GM12801 (cell line): ENCODE measurements around the gene SLC30A7.

Experiments
- CTCF ChIP-seq: IDR thresholded peaks from one replicate; pipeline ENCODE4 v1.5.1; 2011; ENCODE audit warnings: control low read depth; ENCODE audit not compliant: insufficient read length; ENCODE audit errors: extremely low read depth

Gene SLC30A7

GRCh38 chr1:100866041-100866900 lies 29.6 kb upstream of the SLC30A7 start:
- TF ChIP-seq CTCF: no peak

GRCh38 chr1:100866901-100867206 lies 29.0 kb upstream of the SLC30A7 start:
- TF ChIP-seq CTCF: no peak

GRCh38 chr1:100868364-100868995 lies 27.4 kb upstream of the SLC30A7 start:
- TF ChIP-seq CTCF: no peak

- no peak for TF ChIP-seq CTCF
Observed at GRCh38 chr1:100869996-100870395, 25.9 kb upstream of the SLC30A7 start.

- TF ChIP-seq CTCF: no peak
Observed at GRCh38 chr1:100874433-100874832, 21.5 kb upstream of the SLC30A7 start.

GRCh38 chr1:100875228-100875627 lies 20.7 kb upstream of the SLC30A7 start:
- TF ChIP-seq CTCF: no peak

- TF ChIP-seq CTCF: no peak
Observed at GRCh38 chr1:100876291-100876690, 19.6 kb upstream of the SLC30A7 start.
